Smooth muscle cell (in vitro differentiated cells): ENCODE data around the gene TMEM258. TPM values are rescaled to one million over a fixed set of nuclear protein-coding genes. Genes with fewer than 3 reads are reported as not detected.

ENCODE experiments used
- DNase-seq: peaks from one replicate; lab custom pipeline; 2025; ENCODE audit not compliant: unreplicated experiment; lab: John Stamatoyannopoulos, UW
- H2AFZ ChIP-seq: fragments of 200-600 bp; sonication (generic); 2 replicates; pipeline ENCODE4 v1.6.0; 2016; ENCODE audit warnings: antibody characterized with exemption, low read depth, mild to moderate bottlenecking
- H3F3A ChIP-seq: fragments of 200-600 bp; sonication (generic); 2 replicates; pipeline ENCODE4 v1.6.0; 2017; ENCODE audit warnings: antibody characterized with exemption, low read depth
- H3K27ac ChIP-seq: fragments of 200-600 bp; sonication (generic); 2 replicates; pipeline ENCODE4 v1.5.1; 2016; ENCODE audit warnings: low read depth, mild to moderate bottlenecking
- H3K27me3 ChIP-seq: fragments of 200-600 bp; sonication (generic); 2 replicates; pipeline ENCODE4 v1.6.1; 2016; ENCODE audit warnings: low read depth, mild to moderate bottlenecking
- H3K36me3 ChIP-seq: fragments of 200-600 bp; sonication (generic); 2 replicates; pipeline ENCODE4 v1.5.1; 2016; ENCODE audit warnings: low read depth
- H3K4me1 ChIP-seq: fragments of 200-600 bp; sonication (generic); 2 replicates; pipeline ENCODE4 v1.5.1; 2016; ENCODE audit warnings: low read depth
- H3K4me2 ChIP-seq: fragments of 200-600 bp; sonication (generic); 2 replicates; pipeline ENCODE4 v1.6.0; 2016; ENCODE audit warnings: mild to moderate bottlenecking
- H3K4me3 ChIP-seq: fragments of 200-600 bp; sonication (generic); 2 replicates; pipeline ENCODE4 v1.5.1; 2016; ENCODE audit warnings: mild to moderate bottlenecking
- H3K79me2 ChIP-seq: fragments of 200-600 bp; sonication (generic); 2 replicates; pipeline ENCODE4 v1.6.0; 2016; ENCODE audit warnings: low read depth, mild to moderate bottlenecking
- H3K9ac ChIP-seq: fragments of 200-600 bp; sonication (generic); 2 replicates; pipeline ENCODE4 v1.6.0; 2016; ENCODE audit warnings: low read depth
- H3K9me3 ChIP-seq: fragments of 200-600 bp; sonication (generic); replicated peaks from 2 replicates; pipeline ENCODE4 v1.5.1; 2016; ENCODE audit warnings: low read depth
- H4K20me1 ChIP-seq: fragments of 200-600 bp; sonication (generic); 2 replicates; pipeline ENCODE4 v1.6.0; 2016; ENCODE audit warnings: low read depth
- CTCF ChIP-seq: fragments of 200-600 bp; sonication (generic); IDR thresholded peaks from 2 replicates; pipeline ENCODE4 v1.5.1; 2017; ENCODE audit warnings: borderline replicate concordance, mild to moderate bottlenecking, antibody characterized with exemption; ENCODE audit not compliant: insufficient read depth, poor library complexity, severe bottlenecking
- WGBS: methylation state at CpG from one replicate; pipeline ENCODE4 v1.1.7; 2016; ENCODE audit warnings: low lambda C conversion rate; 5-methylcytosine and 5-hydroxymethylcytosine counted together
- polyA plus RNA-seq: library from polyadenylated mRNA; unstranded; fragments of >200 nt; fragmentation: Nextera tagmentation; extraction: Ambion mirVana; gene quantifications from 2 replicates; pipeline ENCODE4 v1.2.1, GENCODE V29; 2016
- total RNA-seq: library from RNA; depleted of rRNA; stranded (reverse); fragments of >200 nt; gene quantifications from 2 replicates; pipeline ENCODE4 v1.2.3, GENCODE V29; 2014

TMEM258 gene
- total and polyA plus RNA-seq, 2 experiments from 2014 or later, result 118 to 300 TPM

DNA sequence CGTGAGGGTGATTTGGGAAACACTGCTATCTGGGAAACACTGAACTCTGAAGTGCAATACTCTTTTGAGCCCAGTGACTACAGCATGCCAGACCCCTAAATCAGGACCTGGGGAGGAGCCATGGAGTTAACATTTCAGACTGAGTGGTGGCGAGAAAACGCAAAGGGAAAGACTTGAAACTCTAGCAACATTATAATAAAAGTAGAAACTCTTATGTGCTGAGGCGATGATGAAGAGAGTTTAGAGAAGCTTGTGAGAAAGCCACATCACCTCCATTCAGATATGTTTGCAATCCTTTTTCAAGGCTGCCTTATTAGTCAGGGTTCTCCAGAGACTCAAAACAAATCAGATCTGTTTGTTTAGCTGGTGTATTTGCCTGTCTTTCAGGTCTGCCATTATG lies 2.2 kb upstream of the TMEM258 start:
- Histone ChIP-seq H3K4me3 (no peak overlapping the region), H3K9ac (no peak overlapping the region), H3F3A (peaks cover 14% of the 10 kb centered on the region), H3K4me2 (no peak overlapping the region), H3K79me2 (peaks cover 39% of the 10 kb centered on the region), H2AFZ (no peak overlapping the region), H3K27me3 (no peaks in the 10 kb centered on the region), H3K9me3 (no peaks in the 10 kb centered on the region), H3K36me3 (no peaks in the 10 kb centered on the region), H4K20me1 (no peaks in the 10 kb centered on the region), H3K4me1 (peaks cover 16% of the 10 kb centered on the region), H3K27ac (no peak overlapping the region)
- no peak for TF ChIP-seq CTCF
- DNase-seq, result no peak
- 98% methylated on average over 4 of the region's 4 CpGs for WGBS

- 86% methylated on average over 3 of the region's 3 CpGs for WGBS
- H3K27me3 ChIP-seq, result no peaks in the 10 kb centered on the region
- no peak for TF ChIP-seq CTCF
- peaks cover 7% of the 10 kb centered on the region for H3F3A ChIP-seq
- H3K9me3 ChIP-seq, result no peaks in the 10 kb centered on the region
- H4K20me1 ChIP-seq, result no peaks in the 10 kb centered on the region
- peak overlapping the region; percentile 78 for H3K4me3 ChIP-seq
- H3K27ac ChIP-seq, result no peak overlapping the region
- H3K9ac ChIP-seq, result peak overlapping the region; percentile 96
- H3K79me2 ChIP-seq, result peaks cover 39% of the 10 kb centered on the region
- H3K4me2 ChIP-seq, result peak overlapping the region; percentile 91
- no peak for DNase-seq
- no peaks in the 10 kb centered on the region for H3K36me3 ChIP-seq
- peaks cover 16% of the 10 kb centered on the region for H3K4me1 ChIP-seq
- H2AFZ ChIP-seq, result no peak overlapping the region
These were observed 1.4 kb upstream of the TMEM258 start for GRCh38 chr11:61793829-61794204.

DNA sequence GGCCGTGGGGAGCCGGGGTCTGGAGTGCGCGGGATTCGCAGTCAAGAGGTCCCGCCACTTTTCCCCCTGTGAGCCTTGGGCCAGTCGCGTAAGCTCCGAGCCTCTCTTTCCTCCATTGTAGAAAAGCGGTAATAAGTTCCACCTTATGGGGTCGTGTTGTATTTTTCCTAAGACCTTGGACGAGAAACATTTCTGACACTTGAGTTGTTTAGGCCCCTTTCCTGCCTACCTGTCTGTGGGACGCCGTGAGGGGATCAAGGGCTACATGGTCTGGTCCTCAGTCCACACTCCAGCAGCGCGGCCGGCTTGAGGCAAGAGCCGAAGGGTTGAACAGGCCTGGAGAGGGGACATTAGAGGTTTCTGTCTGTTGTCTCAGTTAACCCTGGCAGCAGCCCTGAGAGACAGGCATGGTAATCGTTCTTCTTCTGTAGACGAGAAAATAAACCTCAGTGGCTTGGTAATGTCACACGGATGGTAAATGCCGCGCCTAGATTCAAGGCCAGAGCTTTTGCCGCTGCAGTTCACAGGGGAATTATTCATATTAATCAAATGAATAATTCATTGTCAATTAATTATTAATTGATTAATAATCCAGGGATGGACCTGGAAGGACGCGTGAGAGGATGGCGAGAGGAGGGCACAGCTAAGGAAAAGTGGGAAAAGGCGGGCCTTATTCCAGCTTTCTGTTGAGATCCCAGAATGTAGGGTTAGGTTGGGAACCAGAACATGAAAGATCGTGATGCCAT lies 857 bp upstream of the TMEM258 start:
- Histone ChIP-seq H3K4me1 (peaks cover 16% of the 10 kb centered on the region), H3K9me3 (no peaks in the 10 kb centered on the region), H3K27ac (peak overlapping the region; percentile 99), H3K27me3 (no peaks in the 10 kb centered on the region), H3K4me3 (peak overlapping the region; percentile 78), H4K20me1 (no peaks in the 10 kb centered on the region), H3F3A (peaks cover 6% of the 10 kb centered on the region), H2AFZ (peak overlapping the region; percentile 78), H3K36me3 (no peaks in the 10 kb centered on the region), H3K79me2 (peaks cover 39% of the 10 kb centered on the region), H3K9ac (peak overlapping the region; percentile 96), H3K4me2 (peak overlapping the region; percentile 91)
- DNase-seq, result no peak
- TF ChIP-seq CTCF, result no peak
- 6% methylated on average over 29 of the region's 29 CpGs for WGBS

GRCh38 chr11:61791737-61792309 lies 576 bp downstream of the TMEM258 start:
- Histone ChIP-seq H3K4me3 (peak overlapping the region; percentile 78), H3K9me3 (no peaks in the 10 kb centered on the region), H3K9ac (peak overlapping the region; percentile 96), H3K27ac (peak overlapping the region; percentile 99), H3K79me2 (peaks cover 39% of the 10 kb centered on the region), H2AFZ (peak overlapping the region; percentile 78), H3K4me1 (peaks cover 16% of the 10 kb centered on the region), H3K36me3 (no peaks in the 10 kb centered on the region), H3K4me2 (peak overlapping the region; percentile 91), H4K20me1 (peaks cover 5% of the 10 kb centered on the region), H3K27me3 (no peaks in the 10 kb centered on the region), H3F3A (peaks cover 10% of the 10 kb centered on the region)
- WGBS, result 9% methylated on average over 14 of the region's 14 CpGs
- no peak for TF ChIP-seq CTCF
- peak; percentile 50 for DNase-seq
